Measurements from ENCODE around the gene TM4SF1.

- TF ChIP-seq TAF1 (IDR thresholded peaks at IDR 0.05; ENCODE audit: borderline replicate concordance, low read depth, low read length) (no peak), POLR2A (IDR thresholded peaks at IDR 0.05; ENCODE audit: low read depth, low read length) (no peak), POLR2AphosphoS5 (IDR thresholded peaks at IDR 0.05; ENCODE audit: low read depth, low read length) (no peak)
Observed at GRCh38 chr3:149406244-149406752, 28.8 kb upstream of the TM4SF1 start.

Measured in GM12892 (cell line).